SHP77 treated with DMSO at 0.1 percent for 48 hours (cell line): ENCODE results near the gene ENO3.
A peak's percentile ranks its signal among the peaks of the same experiment; 100 is the strongest.
"Not testable (repeated sequence)": the region's sequence is repeated elsewhere in the genome, so short reads cannot be mapped to it uniquely, and the experiment has no call there.

ENCODE experiments used
- DNase-seq: peaks from one replicate; lab custom pipeline; 2025; lab: John Stamatoyannopoulos, UW

Gene ENO3

GRCh38 chr17:4950746-4951204 is at the start of gene ENO3:
Gene ENO3 (plus strand): TSS chr17:4951119. CDS start chr17:4951830, 711 bp downstream.
- DNase-seq: peak; percentile 79

GRCh38 chr17:4901648-4902344 is 49.1 kb upstream of the ENO3 start:
- DNase-seq: peak; percentile 16

GRCh38 chr17:4902540-4902939 is 48.4 kb upstream of the ENO3 start:
- DNase-seq: no peak

- peak; percentile 79 for DNase-seq
These were observed 47.7 kb upstream of the ENO3 start, which contains the start of gene CHRNE for GRCh38 chr17:4903051-4903818. Gene CHRNE (minus strand): TSS chr17:4903098. CDS start chr17:4903063, 35 bp downstream.

- not testable (repeated sequence) for DNase-seq
These were observed 44.3 kb upstream of the ENO3 start for GRCh38 chr17:4906642-4907041.

- no peak for DNase-seq
These were observed 42.6 kb upstream of the ENO3 start for GRCh38 chr17:4908301-4908700.

GRCh38 chr17:4908711-4909496 is 42.0 kb upstream of the ENO3 start:
- DNase-seq: peak; percentile 91

- no peak for DNase-seq
These were observed 36.9 kb upstream of the ENO3 start for GRCh38 chr17:4913994-4914393.

GRCh38 chr17:4914551-4914950 is 36.4 kb upstream of the ENO3 start:
- not testable (repeated sequence) for DNase-seq

GRCh38 chr17:4919511-4920047 is 31.3 kb upstream of the ENO3 start:
- no peak for DNase-seq

GRCh38 chr17:4920351-4921048 is 30.4 kb upstream of the ENO3 start:
- DNase-seq: no peak

GRCh38 chr17:4921320-4921719 is 29.6 kb upstream of the ENO3 start:
- no peak for DNase-seq

- DNase-seq: not testable (repeated sequence)
These were observed 24.2 kb upstream of the ENO3 start for GRCh38 chr17:4926577-4927335.

GRCh38 chr17:4928881-4929280 is 22.0 kb upstream of the ENO3 start:
- DNase-seq: no peak

GRCh38 chr17:4931963-4932362 is 19.0 kb upstream of the ENO3 start, which contains the start of gene GP1BA:
Gene GP1BA (plus strand): TSS chr17:4932277. CDS start chr17:4932605, 328 bp downstream.
- no peak for DNase-seq

GRCh38 chr17:4932756-4933155 is 18.2 kb upstream of the ENO3 start:
- no peak for DNase-seq

- no peak for DNase-seq
These were observed 17.3 kb upstream of the ENO3 start for GRCh38 chr17:4933646-4934045.

GRCh38 chr17:4934173-4934979 is 16.5 kb upstream of the ENO3 start:
- DNase-seq: peak; percentile 39

- DNase-seq: no peak
These were observed 15.3 kb upstream of the ENO3 start for GRCh38 chr17:4935650-4936049.

GRCh38 chr17:4936436-4936835 is 14.5 kb upstream of the ENO3 start:
- DNase-seq: no peak
